ENCODE results near the gene ITPR2.

Gene ITPR2

DNA sequence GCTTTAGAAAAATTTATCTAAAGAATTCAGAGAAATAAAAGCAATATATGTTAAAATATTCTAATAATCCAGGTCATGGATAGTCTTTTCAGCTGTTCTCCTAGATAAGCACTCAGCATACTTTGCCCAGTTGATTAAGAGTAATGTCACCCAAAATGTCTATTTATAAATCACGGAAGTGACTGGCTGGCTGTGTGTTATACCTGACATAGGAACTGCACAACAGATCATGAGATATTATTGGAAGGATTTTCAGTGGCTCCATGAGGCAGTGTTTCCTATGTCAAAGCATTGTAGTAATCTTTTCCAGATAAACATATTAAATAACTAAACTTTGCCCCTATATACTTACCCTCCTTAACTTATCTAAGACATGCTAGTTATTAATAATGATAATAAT lies 128.8 kb downstream of the ITPR2 start:
- no peak overlapping the region for H3K4me3 ChIP-seq (ENCODE audit: low read depth, low read length)
- TF ChIP-seq, protein P1, sequence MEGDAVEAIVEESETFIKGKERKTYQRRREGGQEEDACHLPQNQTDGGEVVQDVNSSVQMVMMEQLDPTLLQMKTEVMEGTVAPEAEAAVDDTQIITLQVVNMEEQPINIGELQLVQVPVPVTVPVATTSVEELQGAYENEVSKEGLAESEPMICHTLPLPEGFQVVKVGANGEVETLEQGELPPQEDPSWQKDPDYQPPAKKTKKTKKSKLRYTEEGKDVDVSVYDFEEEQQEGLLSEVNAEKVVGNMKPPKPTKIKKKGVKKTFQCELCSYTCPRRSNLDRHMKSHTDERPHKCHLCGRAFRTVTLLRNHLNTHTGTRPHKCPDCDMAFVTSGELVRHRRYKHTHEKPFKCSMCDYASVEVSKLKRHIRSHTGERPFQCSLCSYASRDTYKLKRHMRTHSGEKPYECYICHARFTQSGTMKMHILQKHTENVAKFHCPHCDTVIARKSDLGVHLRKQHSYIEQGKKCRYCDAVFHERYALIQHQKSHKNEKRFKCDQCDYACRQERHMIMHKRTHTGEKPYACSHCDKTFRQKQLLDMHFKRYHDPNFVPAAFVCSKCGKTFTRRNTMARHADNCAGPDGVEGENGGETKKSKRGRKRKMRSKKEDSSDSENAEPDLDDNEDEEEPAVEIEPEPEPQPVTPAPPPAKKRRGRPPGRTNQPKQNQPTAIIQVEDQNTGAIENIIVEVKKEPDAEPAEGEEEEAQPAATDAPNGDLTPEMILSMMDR (IDR thresholded peaks at IDR 0.05; ENCODE audit: low read depth, low read length), result no peak

DNA sequence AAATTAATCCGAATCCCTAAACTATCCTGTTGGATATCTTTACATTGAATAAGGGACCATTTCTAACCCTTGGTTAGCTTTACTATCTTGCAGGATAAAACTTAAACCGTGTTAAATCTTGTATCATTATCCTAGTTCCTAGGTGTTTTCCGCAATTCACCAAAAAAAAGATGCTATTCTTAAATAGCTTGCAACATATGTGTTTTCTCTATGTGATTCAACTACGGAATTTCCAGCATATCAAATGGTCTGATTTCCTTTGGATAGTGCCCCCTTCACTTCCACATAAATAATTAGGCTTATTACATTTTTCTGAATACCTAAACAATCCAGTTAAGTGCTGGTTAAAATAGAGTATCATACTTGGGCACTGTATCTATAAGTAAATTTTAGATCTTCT lies 130.3 kb downstream of the ITPR2 start:
- TF ChIP-seq, protein P1 (IDR thresholded peaks at IDR 0.05; ENCODE audit: low read depth, low read length), result no peak
- no peak overlapping the region for H3K4me3 ChIP-seq (ENCODE audit: low read depth, low read length)

DNA sequence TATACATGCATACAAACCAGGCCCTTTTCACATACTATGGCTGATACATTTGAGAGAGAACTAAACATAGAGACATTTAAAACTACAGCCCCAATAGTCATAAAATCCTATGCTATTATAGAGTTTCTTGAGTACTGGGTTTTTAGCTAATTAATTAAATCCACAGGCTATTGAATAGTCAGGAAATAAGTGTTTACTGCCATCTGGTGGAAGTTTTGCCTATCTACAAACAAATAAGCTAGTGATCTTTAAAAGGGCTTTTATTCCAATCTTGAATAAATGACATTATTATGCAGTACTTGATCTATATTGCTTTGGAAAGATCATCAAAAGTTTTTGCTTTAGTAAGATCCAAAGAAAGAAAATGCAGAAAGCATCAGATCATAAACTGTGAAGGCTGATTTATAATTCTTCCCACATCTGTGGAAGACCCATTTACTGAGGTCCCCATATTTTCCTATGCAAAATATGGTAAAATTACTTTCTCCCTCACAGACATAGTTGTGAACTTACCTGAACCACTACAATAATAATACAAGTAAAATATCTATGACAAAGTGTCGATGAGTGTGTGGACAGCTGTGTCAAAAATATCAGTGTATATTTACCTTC lies 131.3 kb downstream of the ITPR2 start:
- TF ChIP-seq, protein P1 (IDR thresholded peaks at IDR 0.05; ENCODE audit: low read depth, low read length), result peak; percentile 30; the same call in 1 of the 2 replicates
- no peak overlapping the region for H3K4me3 ChIP-seq (ENCODE audit: low read depth, low read length)

DNA sequence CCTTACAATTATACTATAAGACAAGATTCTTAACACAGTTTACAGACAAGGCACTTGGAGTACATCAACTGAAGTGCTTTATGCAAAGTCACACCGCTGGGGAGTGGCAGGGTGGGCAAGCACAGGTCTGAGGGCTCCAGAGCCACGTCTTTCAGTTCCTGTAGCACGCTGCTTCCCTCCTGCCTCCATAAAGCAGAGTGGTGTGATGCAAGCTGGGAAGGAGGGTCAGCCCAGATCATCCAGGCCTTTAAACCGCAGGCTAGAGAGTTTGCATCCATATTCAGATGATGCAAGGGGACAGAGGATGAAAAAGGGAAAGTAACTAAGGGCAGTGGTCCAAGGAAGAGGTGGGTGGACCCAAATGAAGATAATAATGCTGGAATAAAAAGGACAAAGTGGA lies 132.6 kb downstream of the ITPR2 start:
- TF ChIP-seq, protein P1 (IDR thresholded peaks at IDR 0.05; ENCODE audit: low read depth, low read length), result no peak
- no peak overlapping the region for H3K4me3 ChIP-seq (ENCODE audit: low read depth, low read length)

DNA sequence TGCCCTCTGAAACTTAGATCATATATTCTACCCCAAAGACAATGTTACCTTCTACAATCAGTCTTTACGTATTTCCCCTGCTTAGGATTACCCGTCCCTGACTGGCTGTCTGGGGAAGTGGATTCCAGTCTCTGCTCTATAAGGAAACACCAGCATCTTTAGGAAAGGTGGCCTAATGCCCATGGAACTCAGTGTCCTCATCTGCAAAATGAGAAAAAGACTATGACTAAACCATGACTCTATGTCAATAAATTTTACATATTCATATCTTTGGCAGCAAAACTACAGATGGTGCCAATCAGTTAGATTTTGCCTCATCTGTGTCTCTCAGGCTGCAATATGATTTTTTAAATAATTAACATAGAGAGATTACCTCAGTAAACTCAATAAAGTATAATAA lies 133.8 kb downstream of the ITPR2 start:
- TF ChIP-seq, protein P1 (IDR thresholded peaks at IDR 0.05; ENCODE audit: low read depth, low read length), result no peak
- H3K4me3 ChIP-seq (ENCODE audit: low read depth, low read length), result no peak overlapping the region

DNA sequence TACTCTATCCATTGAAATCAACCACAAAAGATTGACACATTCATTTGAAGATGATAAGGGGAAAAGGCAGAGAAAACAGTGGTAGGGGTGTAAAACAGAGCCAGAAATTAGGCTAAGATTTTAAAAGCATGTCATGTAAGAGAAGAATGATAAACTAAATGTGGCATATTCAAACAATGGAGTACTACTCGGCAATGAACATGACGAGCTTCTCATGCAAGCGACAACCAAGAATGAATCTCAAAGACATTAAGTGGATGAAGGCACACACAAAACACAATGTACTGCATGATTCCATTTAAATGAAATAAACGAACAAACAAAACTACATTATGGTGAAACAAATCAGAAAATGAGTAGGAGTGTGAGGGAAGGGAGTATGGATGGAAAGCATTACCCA lies 134.8 kb downstream of the ITPR2 start:
- TF ChIP-seq, protein P1 (IDR thresholded peaks at IDR 0.05; ENCODE audit: low read depth, low read length), result no peak
- H3K4me3 ChIP-seq (ENCODE audit: low read depth, low read length), result no peak overlapping the region

DNA sequence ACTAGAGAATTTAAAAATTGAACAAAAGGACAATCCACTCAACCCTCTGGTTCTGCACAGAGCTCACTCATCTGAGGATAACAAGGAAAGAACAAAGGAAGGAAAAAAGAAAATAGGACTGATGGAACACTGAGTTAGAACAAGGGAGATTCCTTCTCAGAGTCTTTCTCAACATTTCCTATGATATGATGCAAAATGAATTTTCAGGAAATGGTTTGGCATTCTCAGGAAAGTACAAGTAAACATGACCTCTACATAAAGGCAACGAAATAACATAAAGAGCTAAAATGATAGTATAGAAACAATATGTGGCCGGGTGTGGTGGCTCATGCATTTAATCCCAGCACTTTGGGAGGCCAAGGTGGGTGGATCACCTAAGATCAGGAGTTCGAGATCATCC lies 135.8 kb downstream of the ITPR2 start:
- no peak overlapping the region for H3K4me3 ChIP-seq (ENCODE audit: low read depth, low read length)
- TF ChIP-seq, protein P1 (IDR thresholded peaks at IDR 0.05; ENCODE audit: low read depth, low read length), result no peak
